ENCODE data around the gene PRXL2A.

Gene PRXL2A

GRCh38 chr10:80447436-80448190 lies 39.3 kb downstream of the PRXL2A start:
- no peak for DNase-seq

DNA sequence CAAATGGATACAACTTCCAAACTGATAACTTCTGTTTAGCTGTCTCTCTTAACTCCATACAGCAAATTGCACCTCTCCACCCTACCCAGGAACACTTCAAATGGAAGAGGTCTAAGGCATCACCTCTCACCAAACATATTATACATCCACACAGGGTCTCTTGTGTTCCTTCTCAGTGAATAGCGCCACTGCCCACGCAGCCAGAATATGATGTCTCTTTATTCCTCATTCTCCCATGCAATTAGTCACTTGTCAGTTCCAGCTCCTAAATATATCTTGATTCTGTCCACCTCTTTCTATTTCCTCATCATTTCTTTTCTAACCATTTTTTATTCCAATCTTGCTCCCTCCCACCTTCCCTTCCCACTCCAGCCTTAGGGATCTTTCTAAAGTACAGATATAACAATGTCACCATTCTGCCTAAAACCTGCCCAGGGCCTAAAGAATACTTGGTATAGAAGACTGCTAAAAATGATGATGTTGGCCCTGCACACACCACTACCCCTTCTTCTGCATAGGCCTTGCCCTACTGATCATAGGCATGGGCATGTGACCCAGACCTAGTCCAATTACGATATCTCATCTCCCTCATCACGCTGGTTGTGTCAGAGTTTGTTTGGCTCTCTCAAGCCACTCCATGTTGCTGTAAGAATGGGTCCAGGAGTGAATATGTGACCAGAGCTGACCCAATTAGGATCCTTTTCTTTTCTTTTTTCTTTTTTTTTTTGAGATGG lies 40.0 kb downstream of the PRXL2A start:
- DNase-seq, result no peak

DNA sequence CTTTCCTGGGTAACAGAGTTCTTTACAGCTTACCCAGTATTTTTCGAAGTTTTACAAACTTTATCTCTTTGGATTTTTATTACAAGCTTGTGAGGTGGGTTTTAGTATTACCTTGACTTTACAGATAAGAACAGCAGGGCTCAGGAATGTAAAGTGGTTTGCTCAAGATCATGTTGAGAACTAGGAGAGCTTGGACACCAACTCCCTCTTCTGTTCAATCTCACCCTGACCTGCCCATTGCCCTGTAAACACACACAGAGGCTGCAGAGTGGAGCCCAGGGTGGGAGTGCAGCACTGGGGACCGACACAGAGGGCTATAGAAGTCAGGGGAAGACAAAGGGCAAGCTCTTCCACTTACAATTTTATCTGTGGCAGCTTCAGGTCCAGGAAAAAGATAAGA lies 41.2 kb downstream of the PRXL2A start:
- no peak for DNase-seq

DNA sequence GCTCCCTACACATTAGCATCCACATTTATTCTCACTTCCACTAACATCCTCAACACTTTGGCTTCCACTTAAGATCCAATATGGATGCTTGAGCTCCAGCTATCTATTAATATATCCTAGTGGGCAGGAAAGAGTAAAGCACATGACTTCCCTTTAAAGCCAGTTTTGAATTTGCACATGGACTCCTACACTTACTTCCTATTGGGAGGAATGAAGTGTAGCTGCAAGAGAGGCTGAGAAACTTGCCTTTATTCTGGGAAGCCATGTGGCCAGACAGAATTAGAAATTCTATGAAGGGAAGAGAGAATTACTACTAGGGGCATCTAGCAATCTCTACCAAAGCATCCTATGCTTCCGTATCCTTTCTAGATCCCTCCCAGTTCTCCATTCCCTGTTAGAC lies 42.8 kb downstream of the PRXL2A start:
- DNase-seq, result no peak

DNA sequence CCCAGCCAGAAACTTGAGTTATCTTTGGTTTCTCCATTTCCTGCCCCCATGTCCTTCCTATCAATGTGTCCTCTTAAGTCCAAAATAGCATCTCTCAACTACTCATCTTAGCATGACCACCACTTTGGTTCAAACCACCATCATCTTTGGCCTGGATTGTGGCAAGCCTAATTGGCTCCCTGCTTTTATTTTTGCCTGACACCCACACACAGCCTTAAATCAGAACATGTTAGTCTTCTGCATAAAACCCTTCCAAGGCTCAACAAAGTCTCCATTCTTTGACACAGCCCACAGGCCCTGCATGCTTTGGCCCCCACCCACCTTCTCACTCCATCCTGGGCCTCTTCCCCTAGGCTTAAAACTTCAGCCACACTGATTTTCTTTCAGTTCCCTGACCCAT lies 43.7 kb downstream of the PRXL2A start:
- no peak for DNase-seq

DNA sequence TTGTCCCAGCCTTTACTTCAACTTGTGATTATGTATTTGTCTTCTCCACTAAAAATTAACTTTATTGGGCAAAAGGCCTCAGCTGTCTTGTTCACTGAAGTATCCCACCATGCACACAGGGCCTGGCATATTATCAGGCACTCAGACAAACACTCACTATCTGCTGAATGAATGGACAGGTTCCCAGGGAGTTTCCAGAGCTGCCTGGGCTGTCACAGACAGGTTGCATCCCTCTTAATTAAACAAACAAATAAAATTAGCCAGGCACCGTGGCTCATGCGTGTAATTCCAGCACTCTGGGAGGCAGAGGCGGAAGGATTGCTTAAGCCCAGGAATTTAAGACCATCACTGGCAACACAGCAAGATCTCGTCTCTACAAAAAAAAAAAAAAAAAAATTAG lies 44.3 kb downstream of the PRXL2A start:
- no peak for DNase-seq

DNA sequence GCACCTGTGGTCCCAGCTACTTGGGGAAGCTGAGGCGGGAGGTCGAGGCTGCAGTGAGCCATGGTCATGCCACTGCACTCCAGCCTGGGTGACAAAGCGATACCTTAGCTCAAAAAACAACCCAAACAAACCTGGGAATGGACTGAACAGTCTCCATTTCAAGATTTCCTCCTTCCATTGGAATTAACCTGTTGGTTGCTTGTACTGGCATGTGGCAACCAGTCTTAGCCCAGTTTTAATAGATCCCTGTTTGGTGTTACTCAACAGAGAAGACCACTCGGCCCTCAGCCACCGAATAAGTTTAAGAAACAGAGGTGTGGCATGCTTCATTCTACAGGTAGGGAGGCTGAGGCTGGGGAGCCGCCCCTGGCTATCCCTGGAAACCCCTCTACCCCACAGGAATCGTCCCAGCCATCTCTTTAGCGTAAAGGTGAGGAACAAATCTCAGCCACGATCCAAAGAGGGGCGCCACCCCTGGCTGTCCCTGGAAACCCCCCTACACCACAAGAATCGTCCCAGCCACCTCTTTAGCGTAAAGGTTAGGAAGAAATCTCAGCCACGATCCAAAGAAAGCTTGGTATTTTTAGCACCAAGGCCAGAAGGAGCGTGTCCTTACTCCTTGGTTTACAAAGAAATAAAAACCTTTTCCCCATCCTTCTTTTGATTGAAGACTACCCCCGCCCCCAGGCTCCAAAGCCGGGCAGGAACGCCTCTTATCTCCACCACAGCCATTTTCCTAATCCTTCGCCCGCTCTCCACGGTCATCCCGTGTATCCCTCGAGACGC lies 44.9 kb downstream of the PRXL2A start:
- no peak for DNase-seq

DNA sequence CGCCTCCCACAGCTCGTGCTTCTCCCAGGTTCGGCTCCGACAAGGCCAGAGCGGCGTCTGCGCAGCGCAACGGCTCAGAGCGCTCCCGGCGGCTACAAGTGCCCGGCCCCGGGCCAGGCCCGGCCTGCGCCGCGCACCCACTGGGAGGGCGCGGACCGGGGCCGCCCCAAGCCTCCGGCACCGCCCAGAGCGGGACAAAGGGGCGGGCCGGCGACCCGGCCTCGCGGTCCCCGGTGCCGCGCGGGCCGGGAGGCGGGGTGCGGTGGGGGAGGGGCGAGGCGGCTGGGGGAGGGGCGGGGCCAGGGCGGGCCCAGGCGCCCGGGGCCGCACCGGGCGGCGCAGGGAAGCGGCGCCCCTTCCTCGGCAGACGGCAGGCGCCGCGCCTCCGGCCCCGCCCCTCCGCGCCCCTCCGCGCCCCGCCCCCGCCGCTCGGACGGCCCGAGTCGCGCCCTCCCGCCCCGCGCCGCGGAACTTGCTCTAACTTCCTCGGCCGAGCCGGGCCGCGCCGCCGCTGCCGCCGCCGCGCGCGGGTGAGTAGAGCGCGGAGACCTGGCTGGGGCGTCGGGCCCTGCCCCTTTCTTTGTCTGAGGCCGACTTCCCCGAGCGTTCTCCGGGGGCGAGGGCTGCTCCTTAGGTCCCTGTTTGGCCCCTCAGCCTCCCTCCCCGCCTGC lies 45.6 kb downstream of the PRXL2A start, which contains the start of gene TSPAN14:
Gene TSPAN14, plus strand, starts transcription at position 469 of the 671 bp plus-strand sequence. CDS start 34,924 bp downstream, outside the sequence.
- peak; percentile 68 for DNase-seq

- peak; percentile 33 for DNase-seq
These were observed 46.4 kb downstream of the PRXL2A start for GRCh38 chr10:80454513-80455460.

GRCh38 chr10:80455461-80456349 lies 47.4 kb downstream of the PRXL2A start:
- DNase-seq, result no peak

- peak; percentile 8 for DNase-seq
These were observed 49.4 kb downstream of the PRXL2A start for GRCh38 chr10:80457554-80458262.

- peak; percentile 3 for DNase-seq
These were observed 49.9 kb downstream of the PRXL2A start for GRCh38 chr10:80458263-80458625.

DNA sequence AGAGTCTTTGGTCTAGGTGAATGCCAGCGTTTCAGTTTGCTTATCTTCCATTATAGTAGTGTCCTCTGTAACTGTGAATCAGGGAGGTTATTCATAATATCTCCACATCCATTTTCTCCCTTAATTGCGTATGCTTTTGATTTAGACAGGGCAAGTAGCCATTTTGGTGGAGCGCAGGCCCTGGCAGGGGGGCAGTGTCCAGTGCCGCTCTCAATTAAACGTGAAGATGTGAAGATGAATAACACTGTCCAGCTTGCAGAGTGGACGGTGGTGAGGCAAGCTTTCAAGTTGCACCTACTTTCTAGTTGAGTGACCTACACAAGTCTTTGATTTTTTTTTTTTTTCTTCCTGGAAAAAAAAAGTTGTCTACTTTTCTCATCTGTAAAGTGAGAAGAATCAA lies 50.3 kb downstream of the PRXL2A start:
- peak; percentile 0 for DNase-seq

GRCh38 chr10:80459047-80459865 lies 50.9 kb downstream of the PRXL2A start:
- DNase-seq, result peak; percentile 48

GRCh38 chr10:80460399-80461207 lies 52.3 kb downstream of the PRXL2A start:
- no peak for DNase-seq

- DNase-seq, result no peak
These were observed 53.1 kb downstream of the PRXL2A start for GRCh38 chr10:80461208-80462183.
